ENCODE data around the gene PCSK9.

PCSK9 gene

DNA sequence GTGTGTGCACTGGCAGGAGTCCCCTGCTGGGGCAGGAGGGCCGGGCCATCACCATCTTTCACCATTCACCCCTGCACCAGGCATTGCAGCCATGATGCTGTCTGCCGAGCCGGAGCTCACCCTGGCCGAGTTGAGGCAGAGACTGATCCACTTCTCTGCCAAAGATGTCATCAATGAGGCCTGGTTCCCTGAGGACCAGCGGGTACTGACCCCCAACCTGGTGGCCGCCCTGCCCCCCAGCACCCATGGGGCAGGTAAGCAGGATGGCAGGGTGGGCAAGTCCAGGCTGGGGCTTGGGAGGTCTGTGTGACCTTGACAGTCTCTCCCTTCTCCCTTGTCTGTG, 18.6 kb downstream of the PCSK9 start:
- Histone ChIP-seq H3K36me3 (ENCODE audit: control insufficient read depth, insufficient read depth, low read length) (no peaks in the 10 kb centered on the region), H3K9me3 (ENCODE audit: control insufficient read depth, low read length) (no peaks in the 10 kb centered on the region), H3K27ac (ENCODE audit: insufficient read depth, low read depth, low read length, poor library complexity, severe bottlenecking) (no peak overlapping the region), H3K27me3 (ENCODE audit: control insufficient read depth, insufficient read depth, low read length, poor library complexity, severe bottlenecking) (no peaks in the 10 kb centered on the region), H3K4me3 (ENCODE audit: insufficient read depth, low read depth, low read length) (no peak overlapping the region), H3K4me1 (ENCODE audit: control insufficient read depth, insufficient read depth, low read length) (no peaks in the 10 kb centered on the region)
- WGBS, 2 experiments = 92 to 94% methylated on average over 6 of the region's 6 CpGs

GRCh38 chr1:55059302-55060132, 20.2 kb downstream of the PCSK9 start:
- Histone ChIP-seq H3K4me1 (ENCODE audit: control insufficient read depth, insufficient read depth, low read length) (no peaks in the 10 kb centered on the region), H3K4me3 (ENCODE audit: insufficient read depth, low read depth, low read length) (no peak overlapping the region), H3K36me3 (ENCODE audit: control insufficient read depth, insufficient read depth, low read length) (no peaks in the 10 kb centered on the region), H3K27ac (ENCODE audit: insufficient read depth, low read depth, low read length, poor library complexity, severe bottlenecking) (no peak overlapping the region), H3K27me3 (ENCODE audit: control insufficient read depth, insufficient read depth, low read length, poor library complexity, severe bottlenecking) (no peaks in the 10 kb centered on the region), H3K9me3 (ENCODE audit: control insufficient read depth, low read length) (no peaks in the 10 kb centered on the region)
- 91% methylated on average over 14 of the region's 14 CpGs for WGBS, 2 experiments

DNA sequence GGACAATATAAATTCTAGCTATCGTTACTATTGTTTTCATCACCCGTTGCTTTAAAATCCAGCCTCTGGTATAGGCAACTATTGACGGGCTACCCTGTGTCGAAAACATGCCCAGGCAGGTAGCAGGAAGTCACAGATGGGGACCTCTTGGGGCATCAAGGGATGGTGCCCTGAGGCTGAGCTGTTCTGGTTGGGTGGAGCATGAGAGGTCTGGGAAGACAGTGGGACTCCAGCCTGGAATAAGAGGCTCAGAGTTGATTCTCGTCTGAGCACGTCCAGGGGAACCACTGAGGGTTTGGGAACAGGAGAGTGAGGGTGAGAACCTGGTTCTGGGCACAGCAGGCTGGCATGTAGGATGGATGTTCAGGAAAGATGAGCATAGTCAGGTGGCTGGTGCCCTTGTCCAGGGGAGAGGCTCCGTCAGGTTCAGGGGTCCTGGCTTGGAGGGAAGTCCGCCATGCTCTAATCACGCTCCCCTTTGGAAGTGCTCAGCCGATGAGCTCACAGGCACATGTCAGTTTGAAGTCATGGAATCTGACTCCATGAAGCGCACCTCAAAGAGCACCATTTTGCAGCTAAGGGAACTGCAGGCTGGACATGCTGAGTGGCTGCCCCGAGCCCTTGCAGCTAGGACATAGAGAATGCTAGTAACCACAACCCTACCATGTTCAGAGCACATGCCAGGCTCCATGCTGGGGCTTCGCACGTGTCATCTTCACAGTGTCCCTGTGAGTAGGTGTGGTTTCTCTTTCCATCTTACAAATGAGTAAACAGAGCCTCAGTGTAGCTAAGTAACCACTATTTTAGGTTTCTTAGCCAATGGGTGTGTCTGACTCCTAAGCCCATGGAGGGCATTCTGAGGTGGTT, 21.0 kb downstream of the PCSK9 start:
- Histone ChIP-seq H3K36me3 (ENCODE audit: control insufficient read depth, insufficient read depth, low read length) (no peaks in the 10 kb centered on the region), H3K27me3 (ENCODE audit: control insufficient read depth, insufficient read depth, low read length, poor library complexity, severe bottlenecking) (no peaks in the 10 kb centered on the region), H3K9me3 (ENCODE audit: control insufficient read depth, low read length) (no peaks in the 10 kb centered on the region), H3K27ac (ENCODE audit: insufficient read depth, low read depth, low read length, poor library complexity, severe bottlenecking) (no peak overlapping the region), H3K4me3 (ENCODE audit: insufficient read depth, low read depth, low read length) (no peak overlapping the region), H3K4me1 (ENCODE audit: control insufficient read depth, insufficient read depth, low read length) (no peaks in the 10 kb centered on the region)
- 95 to 96% methylated on average over 14 of the region's 14 CpGs for WGBS, 2 experiments

- 90 to 91% methylated on average over 13 of the region's 13 CpGs for WGBS, 2 experiments
- Histone ChIP-seq H3K4me3 (ENCODE audit: insufficient read depth, low read depth, low read length) (no peak overlapping the region), H3K27ac (ENCODE audit: insufficient read depth, low read depth, low read length, poor library complexity, severe bottlenecking) (no peak overlapping the region), H3K4me1 (ENCODE audit: control insufficient read depth, insufficient read depth, low read length) (no peaks in the 10 kb centered on the region), H3K9me3 (ENCODE audit: control insufficient read depth, low read length) (no peaks in the 10 kb centered on the region), H3K27me3 (ENCODE audit: control insufficient read depth, insufficient read depth, low read length, poor library complexity, severe bottlenecking) (no peaks in the 10 kb centered on the region), H3K36me3 (ENCODE audit: control insufficient read depth, insufficient read depth, low read length) (no peaks in the 10 kb centered on the region)
These were observed 21.8 kb downstream of the PCSK9 start for GRCh38 chr1:55061000-55061705.

- Histone ChIP-seq H3K4me3 (ENCODE audit: insufficient read depth, low read depth, low read length) (no peak overlapping the region), H3K4me1 (ENCODE audit: control insufficient read depth, insufficient read depth, low read length) (no peaks in the 10 kb centered on the region), H3K36me3 (ENCODE audit: control insufficient read depth, insufficient read depth, low read length) (no peaks in the 10 kb centered on the region), H3K27ac (ENCODE audit: insufficient read depth, low read depth, low read length, poor library complexity, severe bottlenecking) (no peak overlapping the region), H3K9me3 (ENCODE audit: control insufficient read depth, low read length) (no peaks in the 10 kb centered on the region), H3K27me3 (ENCODE audit: control insufficient read depth, insufficient read depth, low read length, poor library complexity, severe bottlenecking) (no peaks in the 10 kb centered on the region)
- 91% methylated on average over 4 of the region's 4 CpGs for WGBS, 2 experiments
These were observed 22.5 kb downstream of the PCSK9 start for GRCh38 chr1:55061706-55062321.

GRCh38 chr1:55062801-55063576, 23.6 kb downstream of the PCSK9 start:
- Histone ChIP-seq H3K27ac (ENCODE audit: insufficient read depth, low read depth, low read length, poor library complexity, severe bottlenecking) (no peak overlapping the region), H3K4me3 (ENCODE audit: insufficient read depth, low read depth, low read length) (no peak overlapping the region), H3K36me3 (ENCODE audit: control insufficient read depth, insufficient read depth, low read length) (peaks cover 5% of the 10 kb centered on the region), H3K9me3 (ENCODE audit: control insufficient read depth, low read length) (no peaks in the 10 kb centered on the region), H3K27me3 (ENCODE audit: control insufficient read depth, insufficient read depth, low read length, poor library complexity, severe bottlenecking) (no peaks in the 10 kb centered on the region), H3K4me1 (ENCODE audit: control insufficient read depth, insufficient read depth, low read length) (no peaks in the 10 kb centered on the region)
- WGBS, 2 experiments = 95% methylated on average over 29 of the region's 29 CpGs

DNA sequence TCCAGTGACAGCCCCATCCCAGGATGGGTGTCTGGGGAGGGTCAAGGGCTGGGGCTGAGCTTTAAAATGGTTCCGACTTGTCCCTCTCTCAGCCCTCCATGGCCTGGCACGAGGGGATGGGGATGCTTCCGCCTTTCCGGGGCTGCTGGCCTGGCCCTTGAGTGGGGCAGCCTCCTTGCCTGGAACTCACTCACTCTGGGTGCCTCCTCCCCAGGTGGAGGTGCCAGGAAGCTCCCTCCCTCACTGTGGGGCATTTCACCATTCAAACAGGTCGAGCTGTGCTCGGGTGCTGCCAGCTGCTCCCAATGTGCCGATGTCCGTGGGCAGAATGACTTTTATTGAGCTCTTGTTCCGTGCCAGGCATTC, 24.2 kb downstream of the PCSK9 start:
- H3K27me3 ChIP-seq (ENCODE audit: control insufficient read depth, insufficient read depth, low read length, poor library complexity, severe bottlenecking) = no peaks in the 10 kb centered on the region
- H3K9me3 ChIP-seq (ENCODE audit: control insufficient read depth, low read length) = no peaks in the 10 kb centered on the region
- H3K27ac ChIP-seq (ENCODE audit: insufficient read depth, low read depth, low read length, poor library complexity, severe bottlenecking) = no peak overlapping the region
- 93 to 96% methylated on average over 9 of the region's 9 CpGs for WGBS, 2 experiments
- no peak overlapping the region for H3K4me3 ChIP-seq (ENCODE audit: insufficient read depth, low read depth, low read length)
- peaks cover 5% of the 10 kb centered on the region for H3K36me3 ChIP-seq (ENCODE audit: control insufficient read depth, insufficient read depth, low read length)
- no peaks in the 10 kb centered on the region for H3K4me1 ChIP-seq (ENCODE audit: control insufficient read depth, insufficient read depth, low read length)

GRCh38 chr1:55064071-55064581, 24.8 kb downstream of the PCSK9 start:
- Histone ChIP-seq H3K4me3 (ENCODE audit: insufficient read depth, low read depth, low read length) (no peak overlapping the region), H3K36me3 (ENCODE audit: control insufficient read depth, insufficient read depth, low read length) (peaks cover 11% of the 10 kb centered on the region), H3K27ac (ENCODE audit: insufficient read depth, low read depth, low read length, poor library complexity, severe bottlenecking) (no peak overlapping the region), H3K4me1 (ENCODE audit: control insufficient read depth, insufficient read depth, low read length) (no peaks in the 10 kb centered on the region), H3K27me3 (ENCODE audit: control insufficient read depth, insufficient read depth, low read length, poor library complexity, severe bottlenecking) (no peaks in the 10 kb centered on the region), H3K9me3 (ENCODE audit: control insufficient read depth, low read length) (no peaks in the 10 kb centered on the region)
- 80 to 83% methylated on average over 12 of the region's 12 CpGs for WGBS, 2 experiments

- Histone ChIP-seq H3K27me3 (ENCODE audit: control insufficient read depth, insufficient read depth, low read length, poor library complexity, severe bottlenecking) (no peaks in the 10 kb centered on the region), H3K36me3 (ENCODE audit: control insufficient read depth, insufficient read depth, low read length) (peaks cover 14% of the 10 kb centered on the region), H3K27ac (ENCODE audit: insufficient read depth, low read depth, low read length, poor library complexity, severe bottlenecking) (no peak overlapping the region), H3K4me3 (ENCODE audit: insufficient read depth, low read depth, low read length) (no peak overlapping the region), H3K4me1 (ENCODE audit: control insufficient read depth, insufficient read depth, low read length) (no peaks in the 10 kb centered on the region), H3K9me3 (ENCODE audit: control insufficient read depth, low read length) (no peaks in the 10 kb centered on the region)
- 91 to 95% methylated on average over 2 of the region's 2 CpGs for WGBS, 2 experiments
These were observed 25.5 kb downstream of the PCSK9 start for GRCh38 chr1:55064861-55065263.
